GM12878 (cell line): ENCODE data around the gene RBM15. TPM values are rescaled to one million over a fixed set of nuclear protein-coding genes. Genes with fewer than 3 reads are reported as not detected.

Experiments used
- ATAC-seq: fragments of 200-7000 bp; cut with Tn5 transposase; 3 replicates; pipeline ENCODE4 v1.9.1; 2020; ENCODE audit warnings: mild to moderate bottlenecking, moderate library complexity
- BruUV-seq: library from RNA; stranded (reverse); fragments of 400-500 nt; replicated peaks from 2 replicates; lab custom pipeline; 2021; lab: Mats Ljungman, UMichigan
- CTCF ChIA-PET: fragments of 300-600 bp; sonication (Branson Sonifier 250); formaldehyde crosslinking; extraction: SDS; loops from one replicate; lab custom pipeline; 2021; ENCODE audit warnings: inconsistent platforms; lab: Yijun Ruan, JAX
- POLR2A ChIA-PET: fragments of 350-600 bp; formaldehyde crosslinking; extraction: SDS; loops from one replicate; lab custom pipeline; 2021; ENCODE audit warnings: inconsistent platforms; lab: Charles Lee
- RAD21 ChIA-PET: fragments of 300-600 bp; sonication (Branson Sonifier 250); formaldehyde crosslinking; loops from one replicate; lab custom pipeline; 2023; ENCODE audit warnings: antibody characterized with exemption; ENCODE audit not compliant: unreplicated experiment; lab: Charles Lee
- SMC1A ChIA-PET: fragments of 300-600 bp; sonication (Branson Sonifier 250); formaldehyde crosslinking; loops from one replicate; lab custom pipeline; 2023; ENCODE audit not compliant: unreplicated experiment, uncharacterized antibody; lab: Charles Lee
- DNase-seq: peaks from one replicate; pipeline ENCODE4 v3.0.0-alpha.2; 2011; ENCODE audit warnings: low read depth, low spot score
- FAIRE-seq: peaks from 3 replicates; lab custom pipeline; 2011; peaks lifted over from hg19 to GRCh38; lab: Jason Lieb, UNC
- H2AFZ ChIP-seq: 2 replicates; pipeline ENCODE4 v1.6.0; 2011; ENCODE audit warnings: low read depth, low read length, control low read depth; ENCODE audit not compliant: control insufficient read depth
- H3K27ac ChIP-seq: 2 replicates; pipeline ENCODE4 v1.5.1; 2011; ENCODE audit warnings: control low read depth; ENCODE audit not compliant: control insufficient read depth, insufficient read depth
- H3K27me3 ChIP-seq, 2 experiments: replicated peaks in 1 of 2; 2 replicates each; pipeline versions ENCODE4 v1.6.0 to v1.6.1; 2011; ENCODE audit warnings: low read length in 1 of 2; ENCODE audit not compliant: control insufficient read depth in 2 of 2, insufficient read depth in 2 of 2
- H3K36me3 ChIP-seq, 2 experiments: 2 replicates each; pipeline ENCODE4 v1.5.1; 2011; ENCODE audit warnings: low read length in 1 of 2; ENCODE audit not compliant: control insufficient read depth in 2 of 2, insufficient read depth in 2 of 2
- H3K4me1 ChIP-seq: 2 replicates; pipeline ENCODE4 v1.6.1; 2011; ENCODE audit warnings: mild to moderate bottlenecking, low read length, moderate library complexity, mixed read lengths; ENCODE audit not compliant: control insufficient read depth, insufficient read depth
- H3K4me2 ChIP-seq: 2 replicates; pipeline ENCODE4 v1.6.0; 2011; ENCODE audit warnings: control low read depth; ENCODE audit not compliant: control insufficient read depth, insufficient read depth
- H3K4me3 ChIP-seq: fragments of 200-600 bp; sonication (generic); 2 replicates; pipeline ENCODE4 v1.5.1; 2016
- H3K79me2 ChIP-seq: 2 replicates; pipeline ENCODE4 v1.6.0; 2011; ENCODE audit warnings: low read length; ENCODE audit not compliant: control insufficient read depth, insufficient read depth
- H3K9ac ChIP-seq: 2 replicates; pipeline ENCODE4 v1.8.0; 2011; ENCODE audit warnings: low read length, control low read depth, mixed read lengths; ENCODE audit not compliant: control insufficient read depth, insufficient read depth
- H3K9me3 ChIP-seq: replicated peaks from 3 replicates; pipeline ENCODE4 v1.5.1; 2011; ENCODE audit warnings: mild to moderate bottlenecking, low read length; ENCODE audit not compliant: control insufficient read depth, insufficient read depth
- H4K20me1 ChIP-seq: 2 replicates; pipeline ENCODE4 v1.6.0; 2011; ENCODE audit not compliant: control insufficient read depth, insufficient read depth
- ATF7 ChIP-seq: fragments of 450-650 bp; IDR thresholded peaks from 2 replicates; pipeline ENCODE4 v1.6.1; 2016; ENCODE audit warnings: low read depth, mild to moderate bottlenecking
- CREB1 ChIP-seq: IDR thresholded peaks from 2 replicates; pipeline ENCODE4 v1.6.1; 2012; ENCODE audit warnings: low read depth, mild to moderate bottlenecking, inconsistent platforms
- GABPA ChIP-seq: IDR thresholded peaks from 2 replicates; pipeline ENCODE4 v1.6.1; 2014; ENCODE audit warnings: antibody characterized with exemption, low read depth, mild to moderate bottlenecking, inconsistent platforms
- KDM1A ChIP-seq: fragments of 200-600 bp; sonication (generic); IDR thresholded peaks from 2 replicates; pipeline ENCODE4 v1.6.1; 2016; ENCODE audit warnings: borderline replicate concordance
- KLF5 ChIP-seq: fragments of 450-650 bp; IDR thresholded peaks from 2 replicates; pipeline ENCODE4 v1.6.1; 2014; ENCODE audit warnings: mild to moderate bottlenecking; ENCODE audit not compliant: partially characterized antibody
- MYB ChIP-seq: fragments of 150-350 bp; IDR thresholded peaks from 2 replicates; pipeline ENCODE4 v1.6.1; 2014; ENCODE audit warnings: mild to moderate bottlenecking, low read depth, low read length, borderline replicate concordance
- NR2C2 ChIP-seq: IDR thresholded peaks from 2 replicates; pipeline ENCODE4 v1.6.1; 2011; ENCODE audit warnings: borderline replicate concordance, low read depth; ENCODE audit not compliant: control insufficient read depth, insufficient read length
- PAX8 ChIP-seq: fragments of 450-650 bp; IDR thresholded peaks from 2 replicates; pipeline ENCODE4 v1.6.1; 2017; ENCODE audit warnings: mild to moderate bottlenecking, moderate library complexity
- RAD51 ChIP-seq: fragments of 450-650 bp; IDR thresholded peaks from 2 replicates; pipeline ENCODE4 v1.6.1; 2016; ENCODE audit warnings: moderate library complexity, mild to moderate bottlenecking, inconsistent platforms
- SP1 ChIP-seq: IDR thresholded peaks from one replicate; pipeline ENCODE4 v1.6.1; 2011; ENCODE audit warnings: low read depth, low read length
- STAT1 ChIP-seq: fragments of 450-650 bp; conservative IDR thresholded peaks from 2 replicates; pipeline ENCODE4 v1.6.1; 2014; ENCODE audit warnings: antibody characterized with exemption, mild to moderate bottlenecking
- TBL1XR1 ChIP-seq: IDR thresholded peaks from 2 replicates; pipeline ENCODE4 v1.6.1; 2012; ENCODE audit warnings: low read depth, low read length, improper control_type of control experiment
- YBX1 ChIP-seq: fragments of 450-650 bp; IDR thresholded peaks from 2 replicates; pipeline ENCODE4 v1.6.1; 2016; ENCODE audit warnings: antibody characterized with exemption
- ZNF384 ChIP-seq: IDR thresholded peaks from 2 replicates; pipeline ENCODE4 v1.6.1; 2012; ENCODE audit warnings: low read depth, mild to moderate bottlenecking, low read length, improper control_type of control experiment, borderline replicate concordance
- ZZZ3 ChIP-seq: IDR thresholded peaks from 2 replicates; pipeline ENCODE4 v1.6.1; 2011; ENCODE audit warnings: low read depth; ENCODE audit not compliant: control insufficient read depth, insufficient read length
- WGBS: methylation state at CpG from one replicate; pipeline ENCODE4 v1.1.6; 2016; ENCODE audit warnings: low lambda C conversion rate; ENCODE audit not compliant: insufficient replicate concordance, insufficient coverage; ENCODE audit errors: missing lambda C conversion rate; 5-methylcytosine and 5-hydroxymethylcytosine counted together
- in situ Hi-C: fragments of 300-500 bp; cut with MboI; formaldehyde crosslinking; loops from 9 replicates; pipeline ENCODE4 v1.14.3; 2018; ENCODE audit warnings: mixed read lengths
- intact Hi-C: fragments of 100-400 bp; cut with micrococcal nuclease; formaldehyde crosslinking; loops from one replicate; pipeline ENCODE4 v1.14.2; 2022; ENCODE audit not compliant: unreplicated experiment
- polyA plus RNA-seq, 11 experiments: library from polyadenylated mRNA; depleted of rRNA in 4 of 11; unstranded in 6 of 11; stranded (reverse) in 5 of 11; fragments of >200 nt; fragmentation: Nextera tagmentation in 4 of 11; fragmentation: Illumina TruSeq in 1 of 11; extraction: Ambion mirVana in 4 of 11; extraction: Trizol in 1 of 11; gene quantifications; 1 replicate in 1 of 11; 2 replicates in 10 of 11; pipeline versions ENCODE4 v1.2.1 to v1.2.3, GENCODE V29; 2011 to 2016; ENCODE audit warnings: inconsistent platforms in 2 of 11, missing spikeins in 2 of 11, low read depth in 1 of 11
- total RNA-seq, 4 experiments: library from RNA; depleted of rRNA in 3 of 4; stranded (reverse); fragments of >200 nt in 3 of 4; fragmentation: Illumina TruSeq in 1 of 4; extraction: Trizol in 1 of 4; gene quantifications; 2 replicates each; pipeline versions ENCODE4 v1.2.1 to v1.2.3, GENCODE V29; 2013 to 2021
- TF ChIP-seq, protein P1 (sequence below): IDR thresholded peaks from 2 replicates; pipeline ENCODE4 v1.6.1; 2012; ENCODE audit warnings: low read length, inconsistent platforms
- TF ChIP-seq, protein P2 (sequence below): fragments of 450-650 bp; IDR thresholded peaks from 2 replicates; pipeline ENCODE4 v1.6.1; 2014; ENCODE audit warnings: mild to moderate bottlenecking
- TF ChIP-seq, protein P3 (sequence below): fragments of 450-650 bp; IDR thresholded peaks from 2 replicates; pipeline ENCODE4 v1.6.1; 2016; ENCODE audit warnings: mild to moderate bottlenecking

The RBM15 gene
- total and polyA plus RNA-seq, 10 of the 15 experiments (the other 5 are each of a cell fraction or from before 2014, with no cell fraction given), result 3.1 to 63.2 (median 26.7) TPM

DNA sequence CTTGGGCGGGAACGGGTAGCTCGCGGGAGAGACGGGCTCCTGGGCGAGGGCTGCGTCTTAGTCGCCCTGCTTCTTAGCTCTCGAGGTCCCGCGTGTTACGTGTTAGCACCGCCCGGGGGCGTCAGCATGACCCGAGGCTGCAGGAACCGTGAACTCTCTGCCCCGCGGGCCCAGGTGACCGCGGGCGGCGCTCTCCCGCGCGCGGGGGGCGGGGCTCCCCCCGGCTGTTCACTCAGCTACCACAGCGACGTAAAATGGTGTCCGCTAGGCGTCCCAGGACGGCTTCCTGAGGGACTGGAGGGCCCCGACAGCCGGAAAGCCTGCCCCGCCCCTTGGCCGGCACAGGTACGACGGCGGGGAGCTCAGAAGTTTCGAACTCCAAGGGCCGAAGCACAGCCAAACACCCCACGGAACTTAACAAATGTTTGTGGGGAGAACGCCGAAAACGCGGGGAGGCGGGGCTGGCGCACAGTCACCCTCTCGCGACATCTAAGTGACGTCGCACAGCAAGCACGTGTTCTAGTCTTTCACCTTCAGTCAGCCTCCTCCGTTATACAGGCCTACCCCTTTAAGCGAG, 780 bp upstream of the RBM15 start (continued):
- TF ChIP-seq, protein P1, sequence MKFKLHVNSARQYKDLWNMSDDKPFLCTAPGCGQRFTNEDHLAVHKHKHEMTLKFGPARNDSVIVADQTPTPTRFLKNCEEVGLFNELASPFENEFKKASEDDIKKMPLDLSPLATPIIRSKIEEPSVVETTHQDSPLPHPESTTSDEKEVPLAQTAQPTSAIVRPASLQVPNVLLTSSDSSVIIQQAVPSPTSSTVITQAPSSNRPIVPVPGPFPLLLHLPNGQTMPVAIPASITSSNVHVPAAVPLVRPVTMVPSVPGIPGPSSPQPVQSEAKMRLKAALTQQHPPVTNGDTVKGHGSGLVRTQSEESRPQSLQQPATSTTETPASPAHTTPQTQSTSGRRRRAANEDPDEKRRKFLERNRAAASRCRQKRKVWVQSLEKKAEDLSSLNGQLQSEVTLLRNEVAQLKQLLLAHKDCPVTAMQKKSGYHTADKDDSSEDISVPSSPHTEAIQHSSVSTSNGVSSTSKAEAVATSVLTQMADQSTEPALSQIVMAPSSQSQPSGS, result no peak; the same call in 1 of the 2 replicates
- no peak for TF ChIP-seq ZZZ3
- TF ChIP-seq, all 136 proteins: peak for 61

DNA sequence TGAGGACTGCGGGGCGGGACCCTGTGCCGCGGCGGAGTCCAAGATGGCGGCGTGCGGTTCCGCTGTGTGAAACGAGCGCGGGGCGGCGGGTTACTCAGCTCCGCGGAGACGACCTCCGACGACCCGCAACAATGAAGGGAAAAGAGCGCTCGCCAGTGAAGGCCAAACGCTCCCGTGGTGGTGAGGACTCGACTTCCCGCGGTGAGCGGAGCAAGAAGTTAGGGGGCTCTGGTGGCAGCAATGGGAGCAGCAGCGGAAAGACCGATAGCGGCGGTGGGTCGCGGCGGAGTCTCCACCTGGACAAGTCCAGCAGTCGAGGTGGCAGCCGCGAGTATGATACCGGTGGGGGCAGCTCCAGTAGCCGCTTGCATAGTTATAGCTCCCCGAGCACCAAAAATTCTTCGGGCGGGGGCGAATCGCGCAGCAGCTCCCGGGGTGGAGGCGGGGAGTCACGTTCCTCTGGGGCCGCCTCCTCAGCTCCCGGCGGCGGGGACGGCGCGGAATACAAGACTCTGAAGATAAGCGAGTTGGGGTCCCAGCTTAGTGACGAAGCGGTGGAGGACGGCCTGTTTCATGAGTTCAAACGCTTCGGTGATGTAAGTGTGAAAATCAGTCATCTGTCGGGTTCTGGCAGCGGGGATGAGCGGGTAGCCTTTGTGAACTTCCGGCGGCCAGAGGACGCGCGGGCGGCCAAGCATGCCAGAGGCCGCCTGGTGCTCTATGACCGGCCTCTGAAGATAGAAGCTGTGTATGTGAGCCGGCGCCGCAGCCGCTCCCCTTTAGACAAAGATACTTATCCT, 430 bp downstream of the RBM15 start:
- no peak for DNase-seq
- peak overlapping the region; percentile 68 for H2AFZ ChIP-seq
- H3K27me3 ChIP-seq, result no peaks in the 10 kb centered on the region
- intact Hi-C loops, result loop anchor here (2.0 to 10.0 kb wide), 4 partner anchors 45 to 1263 kb away; partner anchors contain the start of genes LAMTOR5 and PSMA5
- H3K9ac ChIP-seq, result peak overlapping the region; percentile 92
- FAIRE-seq, result no peak
- H3K4me2 ChIP-seq, result peak overlapping the region; percentile 75
- peaks cover 6% of the 10 kb centered on the region; the same call in 1 of the 2 replicates for H4K20me1 ChIP-seq
- in situ Hi-C loops, result no loop called here
- no peaks in the 10 kb centered on the region for H3K9me3 ChIP-seq
- 2% methylated on average over 77 of the region's 77 CpGs for whole genome bisulfite sequencing
- H3K79me2 ChIP-seq, result peaks cover 60% of the 10 kb centered on the region
- H3K36me3 ChIP-seq, result peaks cover 9 to 16% of the 10 kb centered on the region in 2 experiments; a peak in 3 of 4 replicates
- peak overlapping the region; percentile 83 for H3K4me3 ChIP-seq
- BruUV-seq, result TSS peak; percentile 57
- H3K27ac ChIP-seq, result peak overlapping the region; percentile 97
- ATAC-seq, result peak; percentile 38
- POLR2A ChIA-PET, result interaction anchor here (0.6 to 4.0 kb wide), 15 partner anchors 9 to 855 kb away, joined by 3 to 43 read pairs (median 9); partner anchors contain the start of genes KCNC4 and LAMTOR5
- CTCF ChIA-PET, result interaction anchor here (0.6 to 8.5 kb wide), 15 partner anchors 9 to 441 kb away, joined by 3 to 62 read pairs (median 7); partner anchors contain the start of genes AHCYL1, KCNC4 and LAMTOR5
- RAD21 ChIA-PET, result interaction anchor here (0.6 to 7.4 kb wide), 18 partner anchors 8 to 852 kb away, joined by 3 to 80 read pairs (median 8); partner anchors contain the start of genes AHCYL1, KCNC4 and LAMTOR5
- SMC1A ChIA-PET, result interaction anchor here (0.7 to 8.4 kb wide), 10 partner anchors 9 to 136 kb away, joined by 3 to 51 read pairs (median 14); partner anchors contain the start of genes KCNC4 and LAMTOR5
- H3K4me1 ChIP-seq, result peaks cover 5% of the 10 kb centered on the region
- TF ChIP-seq GABPA (0 out of 2 replicates have a peak, but pooled peaks have one; percentile 27), YBX1 (no peak), NR2C2 (no peak), PAX8 (no peak), RAD51 (no peak), MYB (no peak), SP1 (no peak), TBL1XR1 (0 out of 2 replicates have a peak, but pooled peaks have one; percentile 10), ZZZ3 (no peak), STAT1 (peak; percentile 71; the same call in 1 of the 2 replicates), ZNF384 (no peak), ATF7 (peak; percentile 77; the same call in 1 of the 2 replicates), KLF5 (no peak), CREB1 (peak; percentile 83), KDM1A (no peak)
- TF ChIP-seq, protein P2, sequence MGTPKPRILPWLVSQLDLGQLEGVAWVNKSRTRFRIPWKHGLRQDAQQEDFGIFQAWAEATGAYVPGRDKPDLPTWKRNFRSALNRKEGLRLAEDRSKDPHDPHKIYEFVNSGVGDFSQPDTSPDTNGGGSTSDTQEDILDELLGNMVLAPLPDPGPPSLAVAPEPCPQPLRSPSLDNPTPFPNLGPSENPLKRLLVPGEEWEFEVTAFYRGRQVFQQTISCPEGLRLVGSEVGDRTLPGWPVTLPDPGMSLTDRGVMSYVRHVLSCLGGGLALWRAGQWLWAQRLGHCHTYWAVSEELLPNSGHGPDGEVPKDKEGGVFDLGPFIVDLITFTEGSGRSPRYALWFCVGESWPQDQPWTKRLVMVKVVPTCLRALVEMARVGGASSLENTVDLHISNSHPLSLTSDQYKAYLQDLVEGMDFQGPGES, result no peak
- TF ChIP-seq, protein P3, sequence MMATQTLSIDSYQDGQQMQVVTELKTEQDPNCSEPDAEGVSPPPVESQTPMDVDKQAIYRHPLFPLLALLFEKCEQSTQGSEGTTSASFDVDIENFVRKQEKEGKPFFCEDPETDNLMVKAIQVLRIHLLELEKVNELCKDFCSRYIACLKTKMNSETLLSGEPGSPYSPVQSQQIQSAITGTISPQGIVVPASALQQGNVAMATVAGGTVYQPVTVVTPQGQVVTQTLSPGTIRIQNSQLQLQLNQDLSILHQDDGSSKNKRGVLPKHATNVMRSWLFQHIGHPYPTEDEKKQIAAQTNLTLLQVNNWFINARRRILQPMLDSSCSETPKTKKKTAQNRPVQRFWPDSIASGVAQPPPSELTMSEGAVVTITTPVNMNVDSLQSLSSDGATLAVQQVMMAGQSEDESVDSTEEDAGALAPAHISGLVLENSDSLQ, result no peak
